ENCODE data around the gene SENP3. TPM values are rescaled to one million over a fixed set of nuclear protein-coding genes. Genes with fewer than 3 reads are reported as not detected.

The SENP3 gene
- total RNA-seq, 1 experiment from 2014 or later: 52.0 TPM

- DNase-seq: peak; percentile 76
- H3K36me3 Mint-ChIP-seq (ENCODE audit: insufficient read depth, unreplicated experiment): peaks cover 92% of the 10 kb centered on the region
- H3K4me3 Mint-ChIP-seq (ENCODE audit: low read depth, unreplicated experiment): peak within 1 kb of the TSS; percentile 53
- CTCF ChIA-PET: interaction anchor here (0.6 to 1.0 kb wide), 3 partner anchors 36 to 411 kb away, joined by 3 to 5 read pairs (median 3); partner anchors contain the start of genes FXR2 and WRAP53
- H3K9me3 Mint-ChIP-seq (ENCODE audit: low read depth, unreplicated experiment): no peaks in the 10 kb centered on the region
- TF ChIP-seq CTCF (IDR thresholded peaks at IDR 0.05; ENCODE audit: unreplicated experiment): no peak
- no peaks in the 10 kb centered on the region for H3K27me3 Mint-ChIP-seq (ENCODE audit: unreplicated experiment)
- intact Hi-C loops (cut with micrococcal nuclease; ENCODE audit: unreplicated experiment): loop anchor here (2.0 kb wide), 1 partner anchor 110 kb away; the partner anchor contains the start of gene WRAP53
- peak within 1 kb of the TSS; percentile 94 for H3K27ac Mint-ChIP-seq (ENCODE audit: unreplicated experiment)
- no TSS peak for BruUV-seq (replicated peaks)
- H3K4me1 Mint-ChIP-seq (ENCODE audit: low read depth, unreplicated experiment): peaks cover 28% of the 10 kb centered on the region
These were observed 17.5 kb downstream of the SENP3 start, which contains the start of gene CD68 for GRCh38 chr17:7579001-7579833. Gene CD68, plus strand, starts transcription at chr17:7579638. Its CDS starts 40 bp downstream, at chr17:7579678.

GRCh38 chr17:7579834-7580603 is 18.3 kb downstream of the SENP3 start:
- no peaks in the 10 kb centered on the region for H3K9me3 Mint-ChIP-seq (ENCODE audit: low read depth, unreplicated experiment)
- no peaks in the 10 kb centered on the region for H3K27me3 Mint-ChIP-seq (ENCODE audit: unreplicated experiment)
- CTCF ChIA-PET: interaction anchor here (1.0 kb wide), 1 partner anchor 35 kb away, joined by 5 read pairs; the partner anchor contains the start of gene FXR2
- no peak for TF ChIP-seq CTCF (IDR thresholded peaks at IDR 0.05; ENCODE audit: unreplicated experiment)
- H3K4me3 Mint-ChIP-seq (ENCODE audit: low read depth, unreplicated experiment): peak overlapping the region; percentile 53
- peaks cover 92% of the 10 kb centered on the region for H3K36me3 Mint-ChIP-seq (ENCODE audit: insufficient read depth, unreplicated experiment)
- DNase-seq: no peak
- intact Hi-C loops (cut with micrococcal nuclease; ENCODE audit: unreplicated experiment): loop anchor here (2.0 kb wide), 1 partner anchor 109 kb away; the partner anchor contains the start of gene WRAP53
- H3K4me1 Mint-ChIP-seq (ENCODE audit: low read depth, unreplicated experiment): peaks cover 28% of the 10 kb centered on the region
- no TSS peak for BruUV-seq (replicated peaks)
- peak overlapping the region; percentile 94 for H3K27ac Mint-ChIP-seq (ENCODE audit: unreplicated experiment)

- no peak for TF ChIP-seq CTCF (IDR thresholded peaks at IDR 0.05; ENCODE audit: unreplicated experiment)
- intact Hi-C loops (cut with micrococcal nuclease; ENCODE audit: unreplicated experiment): no loop called here
- H3K4me1 Mint-ChIP-seq (ENCODE audit: low read depth, unreplicated experiment): peaks cover 28% of the 10 kb centered on the region
- H3K27ac Mint-ChIP-seq (ENCODE audit: unreplicated experiment): peak overlapping the region; percentile 94
- H3K27me3 Mint-ChIP-seq (ENCODE audit: unreplicated experiment): no peaks in the 10 kb centered on the region
- H3K9me3 Mint-ChIP-seq (ENCODE audit: low read depth, unreplicated experiment): no peaks in the 10 kb centered on the region
- no TSS peak for BruUV-seq (replicated peaks)
- peaks cover 86% of the 10 kb centered on the region for H3K36me3 Mint-ChIP-seq (ENCODE audit: insufficient read depth, unreplicated experiment)
- CTCF ChIA-PET: no interaction called here
- H3K4me3 Mint-ChIP-seq (ENCODE audit: low read depth, unreplicated experiment): peak overlapping the region; percentile 26
- no peak for DNase-seq
These were observed 19.2 kb downstream of the SENP3 start for GRCh38 chr17:7580604-7581575.
